Natural killer cell (primary cell): Measurements from ENCODE around the gene DDIT4. TPM values are rescaled to one million over a fixed set of nuclear protein-coding genes. Genes with fewer than 3 reads are reported as not detected.

Experiments used
- ATAC-seq, 3 donors: fragments of 150-1000 bp in 2 of 3; fragments of 200-7000 bp in 1 of 3; cut with Tn5 transposase; 1 replicate in 1 of 3; 2 replicates in 2 of 3; pipeline ENCODE4 v1.10.0; 2021; ENCODE audit warnings: mild to moderate bottlenecking in 2 of 3, moderate library complexity in 2 of 3
- DNase-seq, 2 donors: peaks; one replicate each; pipeline versions ENCODE4 v3.0.0 to v3.0.0-alpha.2; 2013 to 2021; ENCODE audit warnings: mixed read lengths in 1 of 2
- H3K27ac ChIP-seq: one replicate; pipeline ENCODE4 v1.5.1; 2013; ENCODE audit warnings: mild to moderate bottlenecking, low read length
- H3K27me3 ChIP-seq: one replicate; pipeline ENCODE4 v1.6.1; 2013; ENCODE audit warnings: low read length; ENCODE audit not compliant: control insufficient read depth, insufficient read depth
- H3K36me3 ChIP-seq: one replicate; pipeline ENCODE4 v1.6.1; 2013; ENCODE audit warnings: low read length; ENCODE audit not compliant: control insufficient read depth, insufficient read depth
- H3K4me1 ChIP-seq: one replicate; pipeline ENCODE4 v1.6.1; 2013; ENCODE audit warnings: low read length; ENCODE audit not compliant: control insufficient read depth, insufficient read depth
- H3K4me3 ChIP-seq: one replicate; pipeline ENCODE4 v1.5.1; 2013; ENCODE audit warnings: low read length
- H3K9me3 ChIP-seq: one replicate; pipeline ENCODE4 v1.6.1; 2013; ENCODE audit warnings: low read length; ENCODE audit not compliant: control insufficient read depth, insufficient read depth
- H3K27ac Mint-ChIP-seq, 2 donors: one replicate each; pipeline ENCODE4 v1.8.0; 2022; ENCODE audit warnings: mild to moderate bottlenecking in 2 of 2, mixed read lengths in 2 of 2, moderate library complexity in 1 of 2
- H3K27me3 Mint-ChIP-seq, 2 donors: one replicate each; pipeline ENCODE4 v1.8.0; 2022; ENCODE audit warnings: low read depth in 2 of 2, mixed read lengths in 2 of 2
- H3K36me3 Mint-ChIP-seq: one replicate; pipeline ENCODE4 v1.8.0; 2022; ENCODE audit warnings: mixed read lengths
- H3K4me1 Mint-ChIP-seq, 2 donors: one replicate each; pipeline ENCODE4 v1.8.0; 2022; ENCODE audit warnings: mixed read lengths in 2 of 2
- H3K4me3 Mint-ChIP-seq: one replicate; pipeline ENCODE4 v1.8.0; 2022; ENCODE audit warnings: mild to moderate bottlenecking, moderate library complexity, mixed read lengths
- H3K9me3 Mint-ChIP-seq, 2 donors: one replicate each; pipeline ENCODE4 v1.8.0; 2022; ENCODE audit warnings: mixed read lengths in 2 of 2
- WGBS: methylation state at CpG from one replicate; pipeline ENCODE4 v1.1.7; 2013; ENCODE audit warnings: missing lambda C conversion rate; ENCODE audit not compliant: insufficient coverage; 5-methylcytosine and 5-hydroxymethylcytosine counted together
- intact Hi-C: fragments of 100-400 bp; cut with micrococcal nuclease; formaldehyde crosslinking; loops from one replicate; pipeline ENCODE4 v1.14.2; 2022
- total RNA-seq, 4 donors: library from RNA; stranded (reverse); fragments of 120-200 nt in 1 of 4; gene quantifications; one replicate each; pipeline versions ENCODE4 v1.2.3 to v1.2.4, GENCODE V29; 2013 to 2022
- TF ChIP-seq, protein P1 (sequence below): fragments of 200-600 bp; IDR thresholded peaks from one replicate; pipeline ENCODE4 v1.8.0; 2022; ENCODE audit warnings: antibody characterized with exemption

The DDIT4 gene
- total RNA-seq, 3 donors from 2014 or later (not counting 1 experiment from before 2014, with no cell fraction given) = 174 to 232 (median 200) TPM

DNA sequence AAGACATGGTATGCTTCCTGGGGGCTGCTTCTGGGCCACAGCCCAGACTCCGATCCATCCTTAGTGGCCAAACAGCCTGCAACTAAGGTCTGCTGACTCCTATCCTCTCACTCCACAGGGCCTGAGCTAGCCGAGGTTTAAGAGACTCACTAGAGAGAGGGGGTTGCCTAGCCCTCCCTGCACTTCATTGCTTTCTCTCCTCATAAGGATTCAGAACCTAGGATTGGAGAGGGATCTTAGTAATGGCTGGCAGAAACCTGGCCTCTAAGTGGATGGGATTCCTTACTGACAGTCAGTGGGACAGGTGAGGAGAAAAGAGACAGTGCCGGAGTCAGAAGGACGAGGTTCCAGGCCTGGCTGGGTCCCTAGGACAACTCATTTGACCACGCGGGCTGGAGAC is 8.2 kb upstream of the DDIT4 start:
- Mint-ChIP-seq H3K4me1 (peaks cover 16 to 27% of the 10 kb centered on the region in 2 donors), H3K27me3 (no peaks in the 10 kb centered on the region)

DNA sequence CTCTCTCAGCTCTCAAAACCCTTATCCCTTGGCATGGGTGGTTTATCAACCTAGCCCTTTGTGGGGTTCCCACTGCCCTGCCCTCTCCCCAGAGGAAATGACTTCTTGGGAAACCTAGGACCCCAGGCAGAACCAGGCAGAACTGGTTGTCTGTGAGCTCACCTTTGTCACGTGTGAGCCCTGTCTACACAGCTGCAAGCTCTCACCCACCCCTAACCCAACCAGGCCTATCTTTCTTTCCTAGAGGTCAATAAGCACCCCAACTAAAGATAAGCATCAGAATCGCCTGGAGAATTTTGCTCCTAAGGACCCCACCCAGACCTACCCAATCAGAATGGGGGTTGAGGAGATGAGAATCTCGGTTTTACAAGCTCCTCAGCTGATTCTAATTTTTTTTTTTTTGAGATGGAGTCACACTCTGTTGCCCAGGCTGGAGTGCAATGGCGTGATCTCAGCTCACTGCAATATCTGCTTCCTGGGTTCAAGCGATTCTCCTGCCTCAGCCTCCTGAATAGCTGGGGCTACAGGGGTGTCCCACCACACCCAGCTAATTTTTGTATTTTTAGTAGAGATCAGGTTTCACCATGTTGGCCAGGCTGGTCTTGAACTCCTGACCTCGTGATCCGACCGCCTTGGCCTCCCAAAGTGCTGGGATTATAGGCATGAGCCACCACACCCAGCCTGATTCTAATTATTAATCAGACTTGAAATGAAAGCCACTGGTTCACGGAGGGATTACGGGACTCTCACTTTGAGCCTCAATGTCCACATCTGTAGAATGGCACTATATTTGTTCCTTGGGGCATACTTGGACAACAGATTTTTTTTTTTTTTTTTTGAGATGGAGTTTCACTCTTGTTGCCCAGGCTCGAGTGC is 7.5 kb upstream of the DDIT4 start:
- Mint-ChIP-seq H3K36me3 (no peaks in the 10 kb centered on the region), H3K27me3 (no peaks in the 10 kb centered on the region), H3K9me3 (no peaks in the 10 kb centered on the region), H3K4me1 (peaks cover 12 to 24% of the 10 kb centered on the region in 2 donors), H3K4me3 (no peak overlapping the region), H3K27ac (no peak overlapping the region)
- intact Hi-C loops = no loop called here
- Histone ChIP-seq H3K27me3 (no peaks in the 10 kb centered on the region), H3K27ac (no peak overlapping the region), H3K4me1 (peaks cover 27% of the 10 kb centered on the region), H3K4me3 (no peak overlapping the region), H3K36me3 (no peaks in the 10 kb centered on the region), H3K9me3 (no peaks in the 10 kb centered on the region)
- WGBS = 94% methylated on average over 8 of the region's 11 CpGs
- TF ChIP-seq, protein P1, sequence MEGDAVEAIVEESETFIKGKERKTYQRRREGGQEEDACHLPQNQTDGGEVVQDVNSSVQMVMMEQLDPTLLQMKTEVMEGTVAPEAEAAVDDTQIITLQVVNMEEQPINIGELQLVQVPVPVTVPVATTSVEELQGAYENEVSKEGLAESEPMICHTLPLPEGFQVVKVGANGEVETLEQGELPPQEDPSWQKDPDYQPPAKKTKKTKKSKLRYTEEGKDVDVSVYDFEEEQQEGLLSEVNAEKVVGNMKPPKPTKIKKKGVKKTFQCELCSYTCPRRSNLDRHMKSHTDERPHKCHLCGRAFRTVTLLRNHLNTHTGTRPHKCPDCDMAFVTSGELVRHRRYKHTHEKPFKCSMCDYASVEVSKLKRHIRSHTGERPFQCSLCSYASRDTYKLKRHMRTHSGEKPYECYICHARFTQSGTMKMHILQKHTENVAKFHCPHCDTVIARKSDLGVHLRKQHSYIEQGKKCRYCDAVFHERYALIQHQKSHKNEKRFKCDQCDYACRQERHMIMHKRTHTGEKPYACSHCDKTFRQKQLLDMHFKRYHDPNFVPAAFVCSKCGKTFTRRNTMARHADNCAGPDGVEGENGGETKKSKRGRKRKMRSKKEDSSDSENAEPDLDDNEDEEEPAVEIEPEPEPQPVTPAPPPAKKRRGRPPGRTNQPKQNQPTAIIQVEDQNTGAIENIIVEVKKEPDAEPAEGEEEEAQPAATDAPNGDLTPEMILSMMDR = no peak
- DNase-seq = no peak
- ATAC-seq = no peak

More for the DNA sequence above, 8.2 kb upstream of the DDIT4 start:
- H3K4me3 Mint-ChIP-seq = no peak overlapping the region
- TF ChIP-seq, protein P1 = no peak
- H3K27me3 ChIP-seq = no peaks in the 10 kb centered on the region
- no peak for DNase-seq
- no peaks in the 10 kb centered on the region for H3K9me3 Mint-ChIP-seq
- no peak overlapping the region for H3K27ac ChIP-seq
- H3K27ac Mint-ChIP-seq = no peak overlapping the region
- no peaks in the 10 kb centered on the region for H3K36me3 Mint-ChIP-seq
- H3K4me1 ChIP-seq = peaks cover 34% of the 10 kb centered on the region
- no peaks in the 10 kb centered on the region for H3K36me3 ChIP-seq
- no peak overlapping the region for H3K4me3 ChIP-seq
- no peaks in the 10 kb centered on the region for H3K9me3 ChIP-seq
- WGBS = 95% methylated on average over 6 of the region's 6 CpGs
- intact Hi-C loops = no loop called here
- no peak for ATAC-seq

DNA sequence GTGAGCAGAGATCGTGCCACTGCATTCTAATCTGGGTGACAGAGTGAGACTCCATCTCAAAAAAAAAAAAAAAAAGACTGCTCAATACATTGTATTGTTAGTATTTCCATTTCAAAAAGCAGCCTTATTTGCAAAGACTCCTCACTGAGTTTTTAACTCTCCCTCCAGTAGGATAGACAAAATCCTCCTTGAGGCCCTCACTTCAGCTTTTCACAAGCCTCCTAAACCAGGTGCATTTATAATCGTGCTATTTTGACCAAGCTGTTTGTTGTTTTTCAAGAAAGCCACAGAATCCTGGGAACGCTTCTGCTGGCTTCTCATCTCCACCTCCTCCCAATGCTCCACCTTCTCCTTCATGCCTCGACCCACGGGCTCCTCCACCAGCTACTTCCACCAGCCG is 6.3 kb upstream of the DDIT4 start:
- H3K27ac Mint-ChIP-seq = no peak overlapping the region
- TF ChIP-seq, protein P1 = no peak
- H3K36me3 Mint-ChIP-seq = no peaks in the 10 kb centered on the region
- no peaks in the 10 kb centered on the region for H3K9me3 Mint-ChIP-seq
- peaks cover 22% of the 10 kb centered on the region for H3K4me1 ChIP-seq
- no peaks in the 10 kb centered on the region for H3K36me3 ChIP-seq
- H3K4me3 Mint-ChIP-seq = no peak overlapping the region
- WGBS = 93% methylated on average over 5 of the region's 6 CpGs
- H3K4me1 Mint-ChIP-seq = peaks cover 10 to 20% of the 10 kb centered on the region in 2 donors
- H3K27me3 ChIP-seq = no peaks in the 10 kb centered on the region
- DNase-seq (no peak), ATAC-seq (no peak)
- intact Hi-C loops = no loop called here
- H3K9me3 ChIP-seq = no peaks in the 10 kb centered on the region
- H3K4me3 ChIP-seq = no peak overlapping the region
- H3K27ac ChIP-seq = no peak overlapping the region
- H3K27me3 Mint-ChIP-seq = no peaks in the 10 kb centered on the region
